Mucosa of gallbladder (tissue), 1 donor: ENCODE data around the gene NR1D2. TPM values are rescaled to one million over a fixed set of nuclear protein-coding genes. Genes with fewer than 3 reads are reported as not detected.

Experiments
- DNase-seq: peaks from one replicate; pipeline ENCODE4 v3.0.0-alpha.2; 2020; ENCODE audit warnings: low spot score
- total RNA-seq: library from RNA; stranded (reverse); gene quantifications from one replicate; pipeline ENCODE4 v1.2.1, GENCODE V29; 2021
- donor health status: DM: no; HTN: no; CAD: no.

Gene NR1D2
- total RNA-seq, 1 donor from 2014 or later, result 51.8 TPM

GRCh38 chr3:23964537-23965235 lies 19.6 kb downstream of the NR1D2 start:
- DNase-seq, result no peak

- DNase-seq, result no peak
Observed at GRCh38 chr3:23966328-23966727, 21.2 kb downstream of the NR1D2 start.

- no peak for DNase-seq
Observed at GRCh38 chr3:23968463-23969184, 23.5 kb downstream of the NR1D2 start.

GRCh38 chr3:23969393-23969792 lies 24.3 kb downstream of the NR1D2 start:
- no peak for DNase-seq

- DNase-seq, result no peak
Observed at GRCh38 chr3:23971684-23972083, 26.6 kb downstream of the NR1D2 start.

GRCh38 chr3:23976555-23976954 lies 31.5 kb downstream of the NR1D2 start:
- no peak for DNase-seq

- DNase-seq, result no peak
Observed at GRCh38 chr3:23979569-23979968, 34.5 kb downstream of the NR1D2 start.

GRCh38 chr3:23981136-23981535 lies 36.0 kb downstream of the NR1D2 start:
- no peak for DNase-seq

GRCh38 chr3:23981955-23982354 lies 36.9 kb downstream of the NR1D2 start:
- no peak for DNase-seq

- no peak for DNase-seq
Observed at GRCh38 chr3:23984934-23985333, 39.8 kb downstream of the NR1D2 start.

GRCh38 chr3:23985747-23986544 lies 40.9 kb downstream of the NR1D2 start:
- DNase-seq, result no peak

GRCh38 chr3:23987356-23987755 lies 42.3 kb downstream of the NR1D2 start:
- no peak for DNase-seq

GRCh38 chr3:23991306-23991682 lies 46.2 kb downstream of the NR1D2 start:
- DNase-seq, result no peak

- DNase-seq, result no peak
Observed at GRCh38 chr3:23991683-23992628, 46.9 kb downstream of the NR1D2 start.

- no peak for DNase-seq
Observed at GRCh38 chr3:23993556-23994243, 48.6 kb downstream of the NR1D2 start.

GRCh38 chr3:23994244-23994569 lies 49.1 kb downstream of the NR1D2 start:
- no peak for DNase-seq

GRCh38 chr3:23995219-23995618 lies 50.1 kb downstream of the NR1D2 start:
- DNase-seq, result no peak

GRCh38 chr3:23996095-23996524 lies 51.0 kb downstream of the NR1D2 start:
- DNase-seq, result no peak

- peak; percentile 67 for DNase-seq
Observed at GRCh38 chr3:23999012-23999641, 54.0 kb downstream of the NR1D2 start.

GRCh38 chr3:24002129-24002528 lies 57.0 kb downstream of the NR1D2 start:
- no peak for DNase-seq

GRCh38 chr3:24003466-24003865 lies 58.4 kb downstream of the NR1D2 start:
- DNase-seq, result no peak
